ENCODE measurements around the gene PTGER2.
A peak's percentile ranks its signal among the peaks of the same experiment; 100 is the strongest.

The PTGER2 gene

DNA sequence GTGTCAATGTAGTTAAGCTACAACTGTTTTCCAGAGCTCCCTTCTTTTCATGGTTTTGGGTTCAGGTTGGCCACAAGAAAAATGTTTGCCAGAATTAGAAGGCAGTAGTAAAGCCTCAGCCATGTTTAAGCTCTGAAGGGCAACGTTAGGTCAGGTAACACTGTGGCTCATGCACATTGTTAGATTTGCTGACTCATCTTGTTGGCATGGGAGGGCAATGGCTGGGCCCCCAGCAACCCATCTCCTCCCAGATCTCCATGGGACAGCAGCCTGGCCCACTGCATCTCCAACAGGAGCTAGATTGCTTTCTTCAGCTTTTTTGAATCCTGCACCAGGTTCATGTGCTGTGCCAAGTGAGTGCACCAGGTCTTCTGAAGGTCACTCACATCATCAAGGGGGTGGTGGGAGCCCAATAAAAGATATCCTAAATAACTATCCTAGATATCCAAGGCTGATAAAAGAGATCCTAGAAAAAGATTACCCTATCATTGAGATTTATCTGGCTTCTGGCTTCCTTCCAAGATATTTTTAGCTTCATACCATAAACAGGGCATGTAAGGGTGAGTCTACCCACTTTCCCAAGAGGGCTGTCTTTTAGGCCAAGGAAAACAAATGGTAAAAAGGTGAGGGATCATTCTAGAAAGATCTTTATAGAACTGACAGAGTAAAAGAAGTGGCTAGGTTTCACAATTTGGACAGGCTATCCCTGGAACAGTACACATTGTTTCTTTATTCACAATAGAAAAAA is 28.9 kb downstream of the PTGER2 start:
- DNase-seq (ENCODE audit: low read depth): no peak

DNA sequence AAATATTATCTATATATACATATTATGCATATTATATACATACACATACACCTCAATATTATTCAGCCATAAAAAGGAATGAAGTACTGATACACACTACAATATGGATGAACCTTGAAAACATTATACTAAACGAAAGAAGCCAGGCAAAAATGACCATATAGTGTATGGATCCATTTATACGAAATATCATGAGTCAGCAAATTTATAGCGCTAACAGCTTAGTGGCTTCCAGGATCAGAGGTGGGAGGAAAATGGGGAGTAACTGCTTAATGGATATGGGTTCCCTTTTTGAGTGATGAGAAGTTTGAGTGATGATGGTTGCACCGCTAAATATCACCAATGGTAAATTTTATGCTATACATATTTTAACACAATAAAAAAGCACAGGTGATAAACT is 32.7 kb downstream of the PTGER2 start:
- DNase-seq (ENCODE audit: low read depth): no peak

DNA sequence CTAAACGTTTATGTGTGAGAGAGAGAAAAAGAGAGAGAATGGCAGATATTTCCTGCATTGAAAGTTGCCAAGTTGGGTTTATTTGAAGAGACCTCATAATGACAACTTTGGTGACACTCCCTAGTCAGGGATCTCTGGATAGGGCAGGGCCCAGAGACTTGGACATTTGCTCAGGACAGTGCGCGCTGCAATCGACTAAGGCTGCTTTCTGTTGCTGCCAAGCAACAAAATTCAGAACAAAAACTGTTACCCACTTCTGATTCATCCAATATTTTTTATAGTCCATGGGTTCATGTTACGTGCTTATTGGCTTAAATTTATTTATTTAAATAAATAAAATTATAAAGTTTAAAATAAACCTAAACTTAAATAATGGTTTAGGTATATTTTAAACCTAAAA is 34.2 kb downstream of the PTGER2 start:
- no peak for DNase-seq (ENCODE audit: low read depth)

DNA sequence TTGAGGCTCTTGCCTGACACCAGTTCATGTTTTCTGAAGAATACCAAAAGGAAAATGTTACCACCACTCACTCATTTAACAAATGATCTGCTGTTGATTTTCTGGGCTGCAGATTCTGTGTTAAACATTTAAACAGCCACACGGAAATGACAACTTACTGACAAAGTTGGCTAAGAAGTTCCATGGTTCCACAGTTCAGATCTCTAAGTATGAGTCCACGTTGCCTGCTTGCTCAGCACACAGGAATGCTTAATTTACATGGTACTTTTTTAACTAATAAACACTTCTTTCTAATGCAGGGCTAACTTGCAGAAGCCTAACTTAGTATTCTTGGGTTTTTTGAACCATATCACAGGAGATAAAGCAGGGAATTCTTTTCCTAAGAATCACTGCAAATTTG is 34.7 kb downstream of the PTGER2 start:
- DNase-seq (ENCODE audit: low read depth): no peak

DNA sequence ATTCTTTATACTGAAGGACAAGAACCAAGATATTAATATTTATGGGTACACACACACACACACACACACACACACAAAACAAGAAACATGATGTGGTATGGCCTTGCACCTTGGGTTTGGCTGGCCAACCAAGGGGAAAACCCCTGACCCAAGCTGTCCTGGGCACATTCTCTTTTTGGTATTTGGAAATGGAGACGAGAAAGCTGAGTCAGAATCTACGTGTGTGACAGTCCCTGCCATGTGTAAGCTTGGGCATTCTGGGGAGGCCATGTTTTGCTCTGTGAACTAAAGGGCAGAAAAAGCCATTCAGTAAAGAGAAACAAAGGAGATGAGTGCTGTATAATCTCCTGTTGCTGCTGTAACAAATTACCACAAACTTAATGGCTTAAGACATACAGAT is 35.6 kb downstream of the PTGER2 start:
- DNase-seq (ENCODE audit: low read depth): no peak

DNA sequence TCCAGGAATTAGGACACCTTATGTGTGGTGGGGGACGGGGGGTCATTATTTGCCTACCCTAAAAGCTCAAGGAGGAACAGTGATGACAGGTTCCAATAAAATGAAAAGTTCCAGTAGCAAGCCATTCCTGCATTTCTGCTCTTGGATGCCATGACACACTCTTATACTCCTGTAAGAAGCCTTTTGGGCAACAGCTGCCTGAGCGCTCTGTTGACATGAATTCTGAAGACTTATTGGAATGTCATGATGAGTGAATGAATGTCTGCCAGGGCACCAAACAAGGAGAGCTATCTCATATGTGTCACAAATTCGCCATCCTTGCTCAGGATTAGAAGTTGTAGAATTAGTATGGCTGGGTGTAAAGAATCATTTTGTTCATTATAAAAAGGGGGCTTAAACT is 36.3 kb downstream of the PTGER2 start:
- no peak for DNase-seq (ENCODE audit: low read depth)

DNA sequence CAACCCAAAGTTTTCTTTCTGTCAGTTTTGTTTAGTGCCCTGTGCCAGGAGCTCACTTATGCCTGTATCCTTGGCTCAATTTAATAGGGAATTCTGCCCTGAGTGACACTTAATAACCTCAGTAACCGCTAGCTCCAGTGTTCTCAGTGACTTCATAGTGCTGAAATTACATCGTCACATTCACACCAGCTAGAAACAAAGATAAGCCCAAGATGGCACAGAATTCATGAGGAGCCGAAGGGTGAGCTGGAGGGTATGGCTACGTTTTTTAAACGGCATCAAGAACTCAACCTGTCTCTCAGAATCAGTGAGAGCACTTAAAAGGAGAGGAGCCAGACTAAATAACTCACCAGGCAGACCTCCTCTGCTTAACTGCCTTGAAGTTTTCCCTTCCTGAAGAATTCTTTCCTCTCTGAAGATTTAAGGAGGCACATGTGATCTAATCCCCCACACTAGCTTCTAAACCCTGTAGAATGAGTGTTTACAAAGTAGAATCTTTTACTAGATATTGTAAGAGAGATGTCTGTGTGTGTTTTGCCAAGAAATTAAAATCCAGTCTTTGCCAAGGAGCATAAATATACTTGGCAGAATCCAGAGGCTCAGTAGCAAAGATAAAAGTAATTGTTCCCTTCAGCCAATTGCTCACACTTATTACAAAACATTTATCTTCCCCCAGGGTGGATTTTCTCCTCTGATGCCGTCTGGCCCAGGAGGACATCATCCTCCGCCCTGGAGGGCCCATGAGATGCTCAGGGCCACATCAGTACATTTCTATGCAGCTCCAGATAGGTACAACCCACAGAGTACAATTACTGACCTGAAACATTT is 37.3 kb downstream of the PTGER2 start:
- DNase-seq (ENCODE audit: low read depth): peak; percentile 78

DNA sequence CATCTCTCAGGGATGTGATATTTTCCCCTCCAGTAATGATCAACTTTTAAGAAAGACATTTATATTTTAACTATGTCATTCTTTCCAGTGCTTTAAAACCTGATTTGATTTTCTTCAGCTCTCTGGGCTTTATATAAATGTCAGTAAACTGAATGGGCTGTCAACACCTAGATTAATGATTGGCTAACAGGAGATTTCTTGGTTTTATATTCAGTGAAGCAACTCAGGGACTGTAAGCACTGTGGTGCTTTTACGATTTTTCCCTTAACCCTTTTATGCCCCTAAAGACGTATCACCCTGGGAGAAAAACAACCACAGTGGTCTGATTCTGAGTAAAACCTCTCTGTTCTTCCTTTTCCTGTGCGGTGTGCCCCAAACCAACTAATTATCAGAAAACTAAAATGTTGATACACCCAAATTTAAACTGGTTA is 38.0 kb downstream of the PTGER2 start:
- DNase-seq (ENCODE audit: low read depth): no peak

DNA sequence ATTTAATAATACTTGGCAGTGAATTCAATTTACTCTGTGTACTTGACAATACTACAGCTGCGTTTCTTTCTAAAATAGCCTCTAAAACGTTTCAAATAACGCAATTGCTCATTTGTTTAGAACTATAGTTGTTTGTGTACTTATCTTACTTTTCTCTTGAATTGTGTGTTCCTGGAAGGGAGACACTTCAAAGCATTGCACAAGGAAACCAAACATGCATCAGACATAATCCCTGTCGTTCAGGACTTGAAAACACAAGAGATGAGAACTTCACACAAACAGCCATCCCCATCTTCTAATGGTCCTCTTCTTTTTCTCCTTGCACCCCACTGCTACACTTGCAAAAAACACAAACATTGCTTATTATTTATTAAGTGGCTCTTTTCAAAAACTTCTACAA is 38.5 kb downstream of the PTGER2 start:
- DNase-seq (ENCODE audit: low read depth): no peak

DNA sequence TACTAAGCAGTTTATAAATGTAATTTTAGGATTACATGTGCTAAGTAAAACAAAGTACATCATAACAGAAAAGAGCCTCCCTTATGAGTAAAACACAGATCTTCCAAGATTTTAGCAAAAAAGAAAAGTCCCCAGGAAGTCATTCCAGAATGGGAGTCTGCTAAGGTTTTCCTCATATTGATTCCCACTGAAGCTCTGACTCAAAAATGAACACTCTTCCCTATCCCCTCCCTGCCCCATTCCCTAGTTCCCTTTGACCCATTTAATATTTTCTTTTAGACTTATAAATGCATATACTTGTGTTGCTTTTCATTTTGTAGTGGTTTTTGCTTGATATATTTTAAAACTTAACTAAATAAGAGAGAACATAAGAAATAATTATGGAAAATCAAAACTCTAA is 40.1 kb downstream of the PTGER2 start:
- no peak for DNase-seq (ENCODE audit: low read depth)

DNA sequence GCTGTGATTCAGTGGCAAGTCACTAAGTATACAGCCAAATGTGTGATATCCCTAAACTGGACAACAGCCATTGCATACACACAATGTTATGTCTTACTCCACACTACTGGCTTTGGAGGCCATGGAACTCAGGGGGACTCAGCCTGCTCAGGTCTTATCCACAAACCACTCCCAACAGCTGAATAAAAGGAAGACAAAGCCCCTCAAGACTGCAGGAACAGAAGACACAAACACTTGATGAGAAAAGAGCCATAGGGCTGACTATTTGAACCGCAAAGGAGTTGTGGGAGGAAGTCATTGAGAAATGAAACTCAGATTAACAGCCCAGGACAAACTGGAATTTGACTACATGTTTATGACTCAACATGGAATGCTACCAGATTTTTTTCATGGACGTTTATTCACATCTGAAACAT is 40.9 kb downstream of the PTGER2 start:
- DNase-seq (ENCODE audit: low read depth): peak; percentile 88

DNA sequence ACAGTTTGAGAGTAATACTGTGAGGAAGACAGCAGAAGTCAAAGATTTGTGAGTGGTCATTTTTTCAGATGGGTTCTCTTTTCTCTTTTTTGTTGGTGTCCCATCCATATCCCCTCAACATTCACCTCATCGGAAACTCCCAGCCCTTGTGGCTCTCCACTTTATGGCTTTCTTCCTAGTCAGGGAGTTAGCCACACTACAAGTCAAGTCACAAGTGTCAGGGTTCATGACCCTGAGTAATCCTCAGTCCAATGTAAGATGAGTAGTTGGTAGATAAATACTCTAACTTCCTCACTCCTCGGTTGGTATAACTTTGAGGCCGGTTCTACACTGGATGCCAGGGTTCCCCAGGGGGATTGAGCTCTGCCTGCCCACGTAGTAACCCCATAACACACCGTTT is 41.4 kb downstream of the PTGER2 start:
- no peak for DNase-seq (ENCODE audit: low read depth)

DNA sequence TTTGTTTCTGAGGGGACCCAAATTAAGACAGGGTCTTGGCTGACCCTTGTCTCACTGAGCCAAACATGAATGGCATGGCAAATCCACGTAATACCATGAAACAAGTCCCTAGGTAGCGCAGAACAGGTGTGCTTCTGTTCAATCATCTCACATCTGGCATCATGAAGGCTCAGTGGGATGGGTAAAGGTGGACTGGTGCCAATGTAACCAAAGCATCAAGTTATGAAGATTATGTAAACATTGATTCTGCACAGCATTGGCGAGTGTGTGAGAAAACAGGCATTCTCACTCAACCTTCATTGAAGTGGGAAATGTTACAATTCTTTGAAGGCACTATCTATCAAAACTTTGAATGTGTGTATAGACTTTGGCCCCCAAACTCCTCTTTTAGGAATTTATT is 41.9 kb downstream of the PTGER2 start:
- no peak for DNase-seq (ENCODE audit: low read depth)

DNA sequence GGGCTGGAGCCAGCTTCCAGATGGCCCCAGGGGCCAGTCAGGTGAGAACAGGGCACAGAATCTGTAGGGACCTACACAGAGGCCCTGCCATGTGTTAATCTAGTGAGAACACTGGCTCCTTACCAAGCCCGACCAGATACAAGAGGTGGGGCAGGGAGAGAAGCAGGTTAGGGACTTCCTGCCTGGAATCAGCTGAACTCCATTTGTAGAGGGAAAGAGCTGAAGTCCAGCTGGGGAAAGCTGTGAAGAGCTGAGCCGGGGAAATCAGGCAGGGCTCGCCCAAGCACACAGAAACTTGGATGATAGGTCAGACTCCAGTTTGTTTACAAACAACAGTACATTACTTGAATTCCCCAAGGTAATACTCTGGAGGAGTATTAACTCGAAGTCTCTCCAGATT is 46.7 kb downstream of the PTGER2 start:
- no peak for DNase-seq (ENCODE audit: low read depth)

DNA sequence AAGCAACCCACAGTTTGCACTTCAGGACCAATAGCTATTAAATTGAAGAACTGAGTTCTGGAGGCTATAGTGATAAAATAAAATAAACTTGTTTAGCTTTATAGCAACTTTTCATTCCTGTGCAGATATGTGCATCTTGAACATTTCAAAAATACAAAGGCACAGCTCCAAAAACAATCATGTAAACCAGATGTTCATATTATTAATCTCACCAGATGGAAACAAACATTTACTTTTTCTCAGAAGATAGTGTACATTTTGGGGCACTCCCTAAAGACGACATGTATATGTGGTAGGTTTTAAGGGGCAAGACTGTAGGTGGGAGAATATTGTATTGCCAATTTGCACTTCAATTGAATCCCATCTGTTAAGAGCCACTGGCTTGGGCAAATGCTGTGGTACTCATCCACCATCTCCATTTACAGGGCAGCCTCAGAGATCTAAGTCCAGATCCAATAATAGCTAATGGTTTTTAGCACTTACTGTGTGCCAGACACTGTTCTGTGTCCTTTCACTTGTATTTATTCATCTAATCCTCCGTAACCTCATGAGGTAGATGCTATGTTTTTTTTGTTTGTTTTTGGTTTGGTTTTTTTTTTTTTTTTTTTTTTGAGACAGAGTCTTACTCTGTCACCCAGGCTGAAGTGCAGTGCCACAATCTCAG is 49.1 kb downstream of the PTGER2 start:
- no peak for DNase-seq (ENCODE audit: low read depth)

DNA sequence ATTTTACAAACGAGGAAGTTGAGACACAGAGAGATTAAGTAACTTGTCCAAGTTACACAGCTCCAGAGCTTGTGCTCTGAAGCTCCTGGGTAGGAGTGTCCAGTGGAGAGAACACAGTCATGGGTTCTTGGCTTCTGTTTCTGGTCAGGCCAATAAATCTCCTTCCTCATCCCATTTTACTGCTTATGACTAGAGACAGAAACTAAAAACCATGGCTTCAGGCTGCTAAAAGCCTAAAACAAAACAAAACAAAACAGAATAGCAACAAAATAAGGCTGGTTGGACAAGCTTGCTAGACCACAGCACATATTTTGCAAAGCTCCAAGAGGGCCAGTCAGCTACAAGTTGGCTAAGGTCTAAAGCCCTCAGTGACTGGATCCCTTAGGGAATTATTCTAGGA is 49.8 kb downstream of the PTGER2 start:
- peak; percentile 90 for DNase-seq (ENCODE audit: low read depth)

DNA sequence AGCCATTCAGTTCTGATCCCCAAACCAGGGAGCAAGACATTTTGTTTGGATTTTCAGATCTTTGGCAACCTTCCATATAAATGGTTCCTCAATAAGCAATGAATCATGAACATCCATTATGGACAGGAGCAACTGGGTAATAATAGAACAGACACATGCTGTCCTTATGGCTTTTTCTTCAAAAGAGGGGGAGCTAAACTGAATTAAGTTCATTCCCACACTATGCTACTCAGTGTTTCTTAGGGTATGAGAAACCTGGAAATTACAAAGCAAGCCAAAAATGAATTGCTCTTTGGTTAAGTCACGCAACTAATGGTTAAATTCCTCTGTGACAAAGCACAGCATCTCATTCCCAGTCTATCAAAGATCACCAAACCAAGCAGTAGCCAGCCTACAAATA is 51.0 kb downstream of the PTGER2 start:
- peak; percentile 62 for DNase-seq (ENCODE audit: low read depth)

DNA sequence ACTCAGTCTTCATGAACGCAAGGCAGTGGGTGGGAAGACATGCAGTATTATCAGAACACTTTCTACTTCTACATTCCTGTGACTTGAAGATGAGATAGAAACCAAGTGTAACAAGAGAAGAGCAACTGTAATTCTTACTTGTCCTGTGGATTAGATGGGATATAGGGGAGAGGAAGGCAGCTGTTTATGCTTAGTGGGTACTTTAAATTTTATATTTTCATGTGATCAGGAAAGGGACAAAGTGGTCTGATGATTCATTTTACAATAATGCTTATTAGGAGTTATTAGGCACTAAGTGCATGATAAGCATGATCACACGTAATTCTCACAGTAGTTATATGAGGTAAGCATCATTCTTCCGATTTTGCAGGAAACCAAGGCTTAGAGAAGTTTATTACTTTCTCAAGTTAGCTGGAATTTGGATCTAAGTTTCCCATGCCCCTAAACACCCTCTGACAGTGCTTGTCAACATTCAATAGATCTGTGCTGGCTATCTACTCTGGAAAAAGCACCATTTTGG is 52.7 kb downstream of the PTGER2 start:
- DNase-seq (ENCODE audit: low read depth): no peak

DNA sequence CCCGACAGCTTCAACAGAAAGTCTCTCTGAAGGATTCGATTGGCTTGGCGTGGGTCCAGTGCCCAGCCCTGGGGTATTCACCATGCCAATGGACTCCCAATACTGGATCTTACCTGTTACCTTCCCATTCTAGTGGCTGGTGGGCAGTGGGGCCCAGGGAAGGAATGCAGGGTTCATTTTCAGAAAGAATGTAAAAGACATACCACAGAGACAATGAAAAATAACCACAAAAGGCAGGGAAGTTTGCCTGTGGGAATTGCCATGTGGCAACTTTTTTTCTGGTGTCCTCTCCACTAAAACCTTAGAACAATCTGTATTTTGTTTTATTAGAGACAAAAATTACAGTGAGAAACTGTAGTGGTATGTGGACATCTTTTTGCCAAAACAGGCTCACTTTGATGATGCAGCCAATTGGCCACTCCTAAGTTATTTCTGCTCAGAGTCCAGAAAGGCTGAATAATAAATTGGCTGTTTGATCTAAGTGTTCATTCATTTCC is 55.2 kb downstream of the PTGER2 start:
- DNase-seq (ENCODE audit: low read depth): peak; percentile 81

DNA sequence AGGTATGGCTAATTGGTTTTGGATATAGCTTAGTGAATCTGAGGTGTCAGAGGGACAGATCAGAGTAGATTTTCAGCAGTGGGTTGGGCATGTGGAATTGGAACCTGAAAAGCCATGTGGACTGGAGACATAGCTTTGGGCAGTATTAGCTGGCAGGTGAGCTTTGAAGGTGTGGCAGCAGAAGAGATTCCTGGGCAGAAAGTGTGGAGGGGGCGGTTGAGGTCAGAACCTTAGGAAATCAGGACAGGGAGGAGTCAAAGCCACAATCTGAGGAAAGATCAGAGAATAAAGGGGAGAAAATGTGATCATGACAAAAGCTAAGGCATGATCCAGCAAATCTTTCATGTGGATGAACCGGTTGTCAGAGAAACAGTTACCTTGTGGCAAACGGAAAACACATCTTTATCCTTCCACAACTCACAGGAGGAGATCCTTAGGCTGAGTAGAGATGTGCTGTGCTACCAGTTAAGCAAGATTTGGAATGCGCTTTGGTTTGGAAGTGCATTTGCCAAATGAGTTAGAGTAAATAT is 56.4 kb downstream of the PTGER2 start:
- DNase-seq (ENCODE audit: low read depth): no peak

DNA sequence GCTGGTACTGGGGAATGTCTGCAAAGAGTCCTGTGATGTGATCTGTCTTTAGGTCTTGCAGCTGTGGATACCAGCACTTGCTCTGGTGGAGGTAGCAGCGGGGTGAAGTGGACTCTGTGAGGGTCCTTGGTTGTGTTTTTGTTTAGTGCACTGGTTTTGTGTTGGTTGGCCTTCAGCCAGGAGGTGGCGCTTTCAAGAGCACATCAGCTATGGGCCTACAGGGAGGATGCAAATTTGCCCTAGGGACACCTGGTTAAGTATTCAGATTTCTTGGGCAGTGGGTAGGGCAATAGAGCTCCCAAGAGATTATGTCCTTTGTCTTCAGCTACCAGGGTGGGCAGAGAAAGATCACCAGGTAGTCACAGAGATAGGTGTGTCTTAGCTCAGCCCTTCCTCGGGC is 63.8 kb downstream of the PTGER2 start:
- no peak for DNase-seq (ENCODE audit: low read depth)
